Psoas muscle (tissue), 8 donors: ENCODE results near the gene CPEB3. TPM values are rescaled to one million over a fixed set of nuclear protein-coding genes. Genes with fewer than 3 reads are reported as not detected.

Experiments
- ATAC-seq, 4 donors: fragments of 200-7000 bp; cut with Tn5 transposase; one replicate each; pipeline ENCODE4 v1.9.1; 2020; ENCODE audit warnings: moderate library complexity in 3 of 4, mild to moderate bottlenecking in 2 of 4
- DNase-seq, 2 donors: peaks; one replicate each; pipeline ENCODE4 v3.0.0-alpha.2; 2020
- H3K27ac ChIP-seq: fragments of 200-600 bp; one replicate; pipeline ENCODE4 v1.8.0; 2022
- H3K27me3 ChIP-seq, 3 donors: fragments of 200-600 bp in 1 of 3; one replicate each; pipeline versions ENCODE4 v1.6.1 to v1.8.0; 2013 to 2022; ENCODE audit warnings: low read length in 2 of 3, mild to moderate bottlenecking in 2 of 3, moderate library complexity in 1 of 3; ENCODE audit not compliant: insufficient read depth in 3 of 3
- H3K36me3 ChIP-seq, 2 donors: fragments of 200-600 bp in 1 of 2; one replicate each; pipeline versions ENCODE4 v1.6.1 to v1.8.0; 2013 to 2022; ENCODE audit warnings: low read depth in 1 of 2, mild to moderate bottlenecking in 1 of 2, moderate library complexity in 1 of 2; ENCODE audit not compliant: insufficient read depth in 1 of 2
- H3K4me1 ChIP-seq: fragments of 200-600 bp; one replicate; pipeline ENCODE4 v1.8.0; 2022
- H3K4me3 ChIP-seq: fragments of 200-600 bp; one replicate; pipeline ENCODE4 v1.8.0; 2022; ENCODE audit warnings: mild to moderate bottlenecking
- H3K9me3 ChIP-seq: fragments of 200-600 bp; one replicate; pipeline ENCODE4 v1.8.0; 2022
- CTCF ChIP-seq: fragments of 200-600 bp; IDR thresholded peaks from one replicate; pipeline ENCODE4 v1.8.0; 2022; ENCODE audit warnings: antibody characterized with exemption
- WGBS, 3 donors: extraction: QIAGEN DNeasy Blood & Tissue Kit; methylation state at CpG; one replicate each; pipeline versions ENCODE4 v1.1.6 to v1.1.7; 2013; 5-methylcytosine and 5-hydroxymethylcytosine counted together
- intact Hi-C, 2 donors: fragments of 100-400 bp; cut with DNase I; formaldehyde crosslinking; loops; one replicate each; pipeline versions ENCODE4 v1.11.0 to v1.14.2; 2022
- polyA plus RNA-seq, 3 donors: library from polyadenylated mRNA; stranded (reverse); fragments of 200-250 nt; gene quantifications; one replicate each; pipeline ENCODE4 v1.2.3, GENCODE V29; 2013
- total RNA-seq, 4 donors: library from RNA; stranded (reverse); fragmentation: NEBNext Ultra II Directional in 2 of 4; extraction: Animal tissue kit (Norgen Biotek cat#: 25700) in 2 of 4; gene quantifications; one replicate each; pipeline versions ENCODE4 v1.2.1 to v1.2.4, GENCODE V29; 2021 to 2023
- donor health status: healthy with polysubstance abuse.
- donor health status: DM: no; HTN: no; CAD: no; lungs with moderate emphysema.
- donor health status: Bipolar disorder and iron deficiency.
- donor health status: healthy.
- donor health status: DM: yes; HTN: yes; CAD: no.
- donor health status: DM: no; HTN: no; CAD: no.
- donor health status: DM: no; HTN: no; CAD: no.
- donor health status: DM: yes; HTN: yes; CAD: no.

Gene CPEB3
- total and polyA plus RNA-seq, 7 donors: 0.44 to 16.9 (median 9.8) TPM

GRCh38 chr10:92207061-92207460 lies 83.8 kb downstream of the CPEB3 start:
- intact Hi-C loops: no loop called here

GRCh38 chr10:92203919-92204623 lies 86.8 kb downstream of the CPEB3 start:
- H3K9me3 ChIP-seq: no peaks in the 10 kb centered on the region
- ATAC-seq (no peak), DNase-seq (no peak)
- no peak overlapping the region for H3K27ac ChIP-seq
- TF ChIP-seq CTCF: no peak
- no peak overlapping the region for H3K4me3 ChIP-seq
- no peaks in the 10 kb centered on the region for H3K36me3 ChIP-seq
- H3K4me1 ChIP-seq: peaks cover 24% of the 10 kb centered on the region
- intact Hi-C loops: no loop called here
- 85 to 91% (median 86%) methylated on average over 6 of the region's 6 CpGs for WGBS, 3 donors
- no peaks in the 10 kb centered on the region for H3K27me3 ChIP-seq

More at GRCh38 chr10:92207061-92207460, 83.8 kb downstream of the CPEB3 start:
- Histone ChIP-seq H3K27me3 (no peaks in the 10 kb centered on the region), H3K27ac (no peak overlapping the region), H3K36me3 (no peaks in the 10 kb centered on the region), H3K4me1 (peaks cover 30% of the 10 kb centered on the region), H3K4me3 (no peak overlapping the region), H3K9me3 (no peaks in the 10 kb centered on the region)
- ATAC-seq: no peak
- no peak for DNase-seq
- no peak for TF ChIP-seq CTCF
- 92 to 95% (median 92%) methylated on average over 1 of the region's 1 CpG for WGBS, 3 donors

GRCh38 chr10:92202536-92202935 lies 88.3 kb downstream of the CPEB3 start:
- ATAC-seq: no peak
- TF ChIP-seq CTCF: no peak
- H3K27me3 ChIP-seq: no peaks in the 10 kb centered on the region
- WGBS, 3 donors: 0 to 98% (median 96%) methylated on average over 1 of the region's 1 CpG
- no peak overlapping the region for H3K4me3 ChIP-seq
- peaks cover 13% of the 10 kb centered on the region for H3K4me1 ChIP-seq
- H3K9me3 ChIP-seq: no peaks in the 10 kb centered on the region
- intact Hi-C loops: no loop called here
- no peak overlapping the region for H3K27ac ChIP-seq
- no peak for DNase-seq
- no peaks in the 10 kb centered on the region for H3K36me3 ChIP-seq

- Histone ChIP-seq H3K27me3 (no peaks in the 10 kb centered on the region), H3K9me3 (no peaks in the 10 kb centered on the region), H3K27ac (no peak overlapping the region), H3K4me1 (peaks cover 9% of the 10 kb centered on the region), H3K4me3 (no peak overlapping the region), H3K36me3 (no peaks in the 10 kb centered on the region)
- intact Hi-C loops: no loop called here
- no peak for ATAC-seq
- TF ChIP-seq CTCF: no peak
- 67 to 94% (median 73%) methylated on average over 1 of the region's 1 CpG for WGBS, 3 donors
- no peak for DNase-seq
Observed at GRCh38 chr10:92200564-92200963, 90.3 kb downstream of the CPEB3 start.

- no peak overlapping the region for H3K4me3 ChIP-seq
- H3K4me1 ChIP-seq: peaks cover 8% of the 10 kb centered on the region
- DNase-seq (no peak), ATAC-seq (no peak)
- H3K27me3 ChIP-seq: no peaks in the 10 kb centered on the region
- no peaks in the 10 kb centered on the region for H3K9me3 ChIP-seq
- H3K36me3 ChIP-seq: peaks cover 0 to 1% of the 10 kb centered on the region in 2 donors
- WGBS, 3 donors: 59 to 88% (median 71%) methylated on average over 2 of the region's 2 CpGs
- intact Hi-C loops: no loop called here
- peak overlapping the region; percentile 32 for H3K27ac ChIP-seq
- TF ChIP-seq CTCF: no peak
Observed at GRCh38 chr10:92187101-92187500, 103.8 kb downstream of the CPEB3 start.
